ENCODE results near the gene NCOR1. TPM values are rescaled to one million over a fixed set of nuclear protein-coding genes. Genes with fewer than 3 reads are reported as not detected.

NCOR1 gene
- polyA plus RNA-seq, 3 donors = 23.2 to 47.0 (median 37.9) TPM

GRCh38 chr17:15998031-15998562, 217.2 kb downstream of the NCOR1 start:
- Histone ChIP-seq H3K4me3 (replicated peaks in 1 of 3; ENCODE audit: low read depth in 2 of 3, low read length in 3 of 3) (peak overlapping the region in 1 of 3 experiments; percentile 78), H4K20me1 (ENCODE audit: insufficient read depth, low read length) (peaks cover 18% of the 10 kb centered on the region), H3K4me2 (replicated peaks; ENCODE audit: extremely low read depth, low read length, poor library complexity, severe bottlenecking) (peak overlapping the region; percentile 91), H3K79me2 (ENCODE audit: insufficient read depth, low read length) (peaks cover 56% of the 10 kb centered on the region), H3K4me1 (ENCODE audit: control insufficient read depth in 1 of 2, insufficient read depth in 2 of 2, low read length in 2 of 2) (peaks cover 71 to 73% of the 10 kb centered on the region in 2 donors), H3K36me3 (replicated peaks in 1 of 2; ENCODE audit: control insufficient read depth in 1 of 2, insufficient read depth in 2 of 2, low read length in 2 of 2) (peaks cover 12 to 16% of the 10 kb centered on the region in 2 donors), H3K9me3 (replicated peaks in 1 of 2; ENCODE audit: control insufficient read depth in 1 of 2, insufficient read depth in 1 of 2, low read length in 2 of 2) (no peaks in the 10 kb centered on the region), H3K27me3 (ENCODE audit: control insufficient read depth in 2 of 2, insufficient read depth in 2 of 2, low read length in 2 of 2) (no peaks in the 10 kb centered on the region), H2AFZ (ENCODE audit: insufficient read depth, low read depth, low read length, poor library complexity, severe bottlenecking) (no peak overlapping the region), H3K27ac (ENCODE audit: low read depth in 1 of 2, low read length in 2 of 2) (peak overlapping the region; percentile 76 to 98), H3K9ac (ENCODE audit: insufficient read depth, low read length, poor library complexity, severe bottlenecking) (no peak overlapping the region)
- Mint-ChIP-seq H3K4me3 (peak overlapping the region; percentile 88 to 97), H3K9me3 (peaks cover 0 to 5% (median 0%) of the 10 kb centered on the region in 7 donors), H3K36me3 (peaks cover 25 to 32% of the 10 kb centered on the region in 2 donors), H3K4me1 (peaks cover 71% of the 10 kb centered on the region), H3K27me3 (ENCODE audit: low read depth in 3 of 3) (peaks cover 0 to 3% (median 2%) of the 10 kb centered on the region in 3 donors), H3K27ac (peak overlapping the region; percentile 98 to 99 (median 99))
- TF ChIP-seq CTCF (IDR thresholded peaks at IDR 0.05) = no peak
- intact Hi-C loops (cut with micrococcal nuclease) = loop anchor here (2.0 to 5.0 kb wide), 7 partner anchors 46 to 736 kb away; partner anchors contain the start of gene ADORA2B (in 1 of the 2)
- peak in 2 of 3 donors; percentile 52 to 61 for DNase-seq
- 80% methylated on average over 1 of the region's 4 CpGs for WGBS (ENCODE audit: insufficient coverage)

- intact Hi-C loops (cut with micrococcal nuclease) = loop anchor here (5.0 kb wide), 5 partner anchors 44 to 734 kb away; partner anchors contain the start of gene ADORA2B (in 1 of the 2)
- WGBS (ENCODE audit: insufficient coverage) = 91% methylated on average over 2 of the region's 6 CpGs
- peaks cover 11 to 31% of the 10 kb centered on the region in 2 donors for H3K36me3 Mint-ChIP-seq
- Histone ChIP-seq H3K4me1 (ENCODE audit: control insufficient read depth in 1 of 2, insufficient read depth in 2 of 2, low read length in 2 of 2) (peaks cover 69 to 70% of the 10 kb centered on the region in 2 donors), H3K9ac (ENCODE audit: insufficient read depth, low read length, poor library complexity, severe bottlenecking) (no peak overlapping the region), H3K79me2 (ENCODE audit: insufficient read depth, low read length) (peaks cover 45% of the 10 kb centered on the region), H3K27me3 (ENCODE audit: control insufficient read depth in 2 of 2, insufficient read depth in 2 of 2, low read length in 2 of 2) (no peaks in the 10 kb centered on the region), H3K27ac (ENCODE audit: low read depth in 1 of 2, low read length in 2 of 2) (peak overlapping the region in 1 of 2 donors; percentile 98), H3K4me2 (replicated peaks; ENCODE audit: extremely low read depth, low read length, poor library complexity, severe bottlenecking) (no peak overlapping the region), H3K4me3 (replicated peaks in 1 of 3; ENCODE audit: low read depth in 2 of 3, low read length in 3 of 3) (no peak overlapping the region), H3K9me3 (replicated peaks in 1 of 2; ENCODE audit: control insufficient read depth in 1 of 2, insufficient read depth in 1 of 2, low read length in 2 of 2) (no peaks in the 10 kb centered on the region), H4K20me1 (ENCODE audit: insufficient read depth, low read length) (peaks cover 14% of the 10 kb centered on the region), H3K36me3 (replicated peaks in 1 of 2; ENCODE audit: control insufficient read depth in 1 of 2, insufficient read depth in 2 of 2, low read length in 2 of 2) (peaks cover 6 to 16% of the 10 kb centered on the region in 2 donors), H2AFZ (ENCODE audit: insufficient read depth, low read depth, low read length, poor library complexity, severe bottlenecking) (no peak overlapping the region)
- H3K4me3 Mint-ChIP-seq = no peak overlapping the region
- H3K4me1 Mint-ChIP-seq = peaks cover 64% of the 10 kb centered on the region
- no peak for DNase-seq
- H3K27me3 Mint-ChIP-seq (ENCODE audit: low read depth in 3 of 3) = peaks cover 0 to 3% (median 2%) of the 10 kb centered on the region in 3 donors
- TF ChIP-seq CTCF (IDR thresholded peaks at IDR 0.05) = no peak
- peak overlapping the region in 6 of 7 donors; percentile 25 to 98 (median 78) for H3K27ac Mint-ChIP-seq
- peaks cover 0 to 3% (median 0%) of the 10 kb centered on the region in 7 donors for H3K9me3 Mint-ChIP-seq
Measured at GRCh38 chr17:15996322-15996721, 219.0 kb downstream of the NCOR1 start.

Data from CD14-positive monocyte (primary cell).